GM12873 (cell line): ENCODE results near the gene RADIL.

Experiments used
- TF ChIP-seq, protein P1 (sequence below): IDR thresholded peaks from 2 replicates; pipeline ENCODE4 v1.5.1; 2012; ENCODE audit warnings: low read depth, mild to moderate bottlenecking, moderate library complexity, low read length, control low read depth; ENCODE audit not compliant: insufficient read depth; ENCODE audit errors: missing control alignments

Gene RADIL

DNA sequence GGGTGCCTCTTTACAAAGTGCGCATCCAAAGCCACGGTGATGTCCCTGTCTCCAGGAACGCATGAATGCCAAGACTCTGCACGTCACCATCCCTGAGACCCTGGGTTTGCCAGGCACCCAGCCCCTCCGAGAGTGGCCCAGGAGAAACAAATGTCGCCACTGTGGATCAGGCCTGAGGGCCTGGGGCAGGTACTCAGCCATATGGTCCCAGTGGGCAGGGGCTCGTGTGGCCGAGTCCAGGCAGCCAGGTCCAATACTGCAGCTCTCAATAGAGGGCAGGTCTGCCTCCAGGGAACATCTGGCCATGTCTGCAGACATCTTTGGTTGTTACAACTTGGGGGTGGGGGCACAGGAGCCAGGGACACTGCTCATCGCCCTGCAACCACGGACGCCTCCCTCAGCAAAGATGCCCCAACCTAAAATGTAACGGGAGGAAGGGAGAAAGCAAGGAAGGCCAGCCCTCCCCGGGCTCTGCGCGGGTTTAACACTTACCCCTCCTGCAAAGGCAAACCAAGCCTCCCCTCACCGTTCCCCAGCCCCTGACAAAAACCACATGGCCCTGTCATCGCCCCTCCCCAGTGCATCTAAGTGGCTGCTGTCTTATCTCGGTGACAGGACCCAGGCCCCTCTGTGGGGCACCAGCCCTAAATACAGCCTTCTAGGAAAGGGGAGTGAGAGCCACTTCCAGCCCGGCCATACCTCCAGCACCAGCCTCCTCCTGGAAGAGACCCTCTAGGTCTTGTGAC, 11.4 kb downstream of the RADIL start:
- TF ChIP-seq, protein P1, sequence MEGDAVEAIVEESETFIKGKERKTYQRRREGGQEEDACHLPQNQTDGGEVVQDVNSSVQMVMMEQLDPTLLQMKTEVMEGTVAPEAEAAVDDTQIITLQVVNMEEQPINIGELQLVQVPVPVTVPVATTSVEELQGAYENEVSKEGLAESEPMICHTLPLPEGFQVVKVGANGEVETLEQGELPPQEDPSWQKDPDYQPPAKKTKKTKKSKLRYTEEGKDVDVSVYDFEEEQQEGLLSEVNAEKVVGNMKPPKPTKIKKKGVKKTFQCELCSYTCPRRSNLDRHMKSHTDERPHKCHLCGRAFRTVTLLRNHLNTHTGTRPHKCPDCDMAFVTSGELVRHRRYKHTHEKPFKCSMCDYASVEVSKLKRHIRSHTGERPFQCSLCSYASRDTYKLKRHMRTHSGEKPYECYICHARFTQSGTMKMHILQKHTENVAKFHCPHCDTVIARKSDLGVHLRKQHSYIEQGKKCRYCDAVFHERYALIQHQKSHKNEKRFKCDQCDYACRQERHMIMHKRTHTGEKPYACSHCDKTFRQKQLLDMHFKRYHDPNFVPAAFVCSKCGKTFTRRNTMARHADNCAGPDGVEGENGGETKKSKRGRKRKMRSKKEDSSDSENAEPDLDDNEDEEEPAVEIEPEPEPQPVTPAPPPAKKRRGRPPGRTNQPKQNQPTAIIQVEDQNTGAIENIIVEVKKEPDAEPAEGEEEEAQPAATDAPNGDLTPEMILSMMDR: no peak

DNA sequence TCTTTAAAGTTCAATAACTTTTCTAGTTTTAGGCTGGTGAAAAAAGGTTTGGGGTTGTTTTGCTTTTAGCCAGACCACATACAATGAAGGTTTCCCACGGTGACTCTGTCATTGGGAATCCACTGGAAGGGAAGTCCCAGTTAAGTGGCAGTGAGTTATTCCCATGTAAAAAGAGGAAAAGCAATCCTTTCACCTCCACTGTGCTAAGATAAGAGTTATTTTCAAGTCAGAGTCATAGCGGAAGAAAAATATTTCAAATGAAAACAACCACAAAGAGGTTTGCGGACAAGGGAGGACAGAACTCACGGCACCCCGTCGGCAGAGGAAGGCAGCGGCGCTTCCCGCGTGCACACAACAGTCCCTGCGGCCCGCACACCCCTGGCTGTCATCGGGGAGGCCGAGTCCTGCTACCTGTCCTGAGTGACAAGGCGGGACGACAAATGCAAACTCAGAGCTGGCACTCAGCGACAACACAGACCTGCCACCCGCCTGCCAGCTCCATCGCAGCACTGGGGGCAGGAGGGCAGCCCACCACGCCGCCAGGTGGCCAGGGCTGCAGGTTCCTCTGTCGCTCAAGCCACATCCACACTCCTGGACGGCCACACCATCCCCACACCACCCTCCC, 12.3 kb downstream of the RADIL start:
- TF ChIP-seq, protein P1: no peak

DNA sequence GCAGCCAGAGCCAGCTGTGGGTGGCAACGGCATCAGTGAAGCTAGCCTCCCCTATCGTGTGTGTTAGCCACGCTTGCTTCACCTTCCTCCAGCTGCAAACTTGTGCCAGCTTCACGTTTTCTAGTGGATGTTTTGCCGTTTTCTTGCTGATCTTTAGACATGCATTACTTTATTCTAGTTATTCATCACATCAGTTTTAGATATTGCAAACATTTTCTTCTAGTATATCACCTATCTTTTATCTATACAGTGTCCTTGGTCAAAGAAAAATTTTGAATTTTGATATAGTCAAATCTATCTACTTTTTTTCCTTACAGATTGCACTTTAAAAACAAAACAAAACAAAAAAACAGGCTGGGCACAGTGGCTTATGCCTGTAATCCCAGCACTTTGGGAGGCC, 15.0 kb downstream of the RADIL start:
- TF ChIP-seq, protein P1: no peak

DNA sequence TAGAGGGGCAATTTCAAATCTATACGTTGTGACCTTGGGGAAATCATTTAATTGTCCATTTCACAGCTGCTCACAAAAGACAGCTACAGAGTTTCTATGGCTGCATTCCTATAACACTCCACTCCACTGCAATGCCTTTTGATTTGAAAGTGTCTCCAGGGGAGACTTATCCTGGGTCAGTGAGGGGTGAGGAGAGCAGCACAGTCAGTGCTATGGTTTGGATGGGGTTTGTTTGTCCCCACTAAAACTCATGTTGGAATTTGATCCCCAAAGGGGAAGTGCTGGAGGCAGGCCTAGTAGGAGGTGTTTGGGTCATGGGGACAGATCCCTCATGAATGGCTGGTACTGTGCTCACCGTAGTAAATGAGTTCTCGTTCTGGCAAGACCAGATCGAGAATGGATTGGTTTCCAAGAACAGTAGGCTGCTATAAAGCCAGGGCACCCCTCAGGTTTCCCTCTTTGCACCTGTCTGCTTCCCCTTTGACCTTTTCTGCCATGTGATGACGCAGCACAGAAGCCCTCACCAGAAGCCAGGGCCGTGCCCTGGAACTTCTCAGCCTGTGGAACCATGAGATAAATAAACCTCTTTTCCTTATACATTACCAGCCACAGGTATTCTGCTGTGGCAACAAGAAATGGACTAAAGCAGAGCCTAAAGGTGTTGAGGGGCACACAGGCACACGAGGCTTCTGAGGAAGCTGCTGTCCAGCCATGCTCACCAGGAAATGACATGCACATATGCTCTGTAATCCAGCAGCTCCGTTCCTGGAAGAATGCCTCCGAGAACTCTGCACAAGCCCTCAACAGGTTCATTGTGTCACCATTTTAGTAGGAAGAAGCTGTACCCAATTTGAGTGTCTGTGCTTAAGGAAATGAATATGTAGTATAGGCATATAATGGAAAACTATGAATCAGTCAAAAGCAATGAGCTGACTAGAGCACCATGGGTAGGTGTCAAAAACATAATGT, 16.7 kb downstream of the RADIL start:
- TF ChIP-seq, protein P1: no peak

DNA sequence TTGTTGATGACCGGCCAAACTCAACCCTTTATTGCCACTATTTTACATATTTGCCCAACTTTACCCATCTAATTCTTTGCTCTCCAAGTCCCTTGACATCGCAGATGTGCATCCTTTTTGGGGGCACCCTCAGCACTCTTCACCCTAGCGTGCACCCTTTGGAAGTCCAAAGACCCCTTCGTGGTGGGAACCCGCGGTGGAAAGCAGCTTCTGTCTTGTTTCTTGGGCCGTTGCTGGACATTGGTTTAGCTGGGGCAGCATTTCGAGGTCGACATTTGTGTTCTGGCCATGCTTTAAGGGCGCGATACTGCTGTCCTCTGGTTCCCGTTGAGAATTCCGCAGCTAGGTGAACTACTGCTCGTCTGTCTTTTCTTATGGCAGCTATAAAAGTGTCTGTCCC, 21.4 kb downstream of the RADIL start:
- TF ChIP-seq, protein P1: no peak

DNA sequence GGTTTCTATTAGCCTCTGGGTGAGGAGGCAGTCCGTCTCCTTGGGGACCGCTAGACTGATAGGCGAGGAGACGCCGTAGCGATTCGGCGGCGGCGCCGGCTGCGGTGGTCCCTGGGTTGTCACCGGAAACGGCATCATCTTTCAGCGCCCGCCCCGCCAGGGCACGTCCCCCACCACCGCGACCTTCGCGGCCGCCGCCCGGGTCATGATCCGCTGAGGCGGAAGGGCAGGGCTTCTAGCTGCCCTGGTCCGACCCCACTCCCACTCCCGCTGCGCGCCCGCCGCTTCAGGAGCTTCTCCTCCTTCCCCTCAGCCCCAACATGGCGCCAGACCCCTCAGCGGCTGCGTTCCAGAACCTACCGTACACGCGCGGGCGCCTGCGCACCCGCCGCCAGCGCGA, 21.8 kb downstream of the RADIL start, which contains the start of gene PAPOLB:
Gene PAPOLB, minus strand, starts transcription at position 358 of the 400 bp plus-strand sequence. Its CDS starts 220 bp downstream, at position 138.
- TF ChIP-seq, protein P1: no peak
